ENCODE results near the gene HOXA3.

HOXA3 gene

GRCh38 chr7:27164367-27165088 is 12.1 kb upstream of the HOXA3 start (continued):
- TF ChIP-seq TSHZ2 (CRISPR knock-in tag; IDR thresholded peaks at IDR 0.05) (no peak), ZFP3 (CRISPR knock-in tag; IDR thresholded peaks at IDR 0.05) (no peak), ISL1 (CRISPR knock-in tag; IDR thresholded peaks at IDR 0.05) (no peak), BACH2 (CRISPR knock-in tag; IDR thresholded peaks at IDR 0.05; ENCODE audit: borderline replicate concordance) (no peak), ZNF565 (CRISPR knock-in tag; conservative IDR thresholded peaks at IDR 0.05; ENCODE audit: low read depth) (no peak)

GRCh38 chr7:27164045-27164366 is 11.6 kb upstream of the HOXA3 start:
- TF ChIP-seq CSRNP3 (CRISPR knock-in tag; IDR thresholded peaks at IDR 0.05) (no peak), BACH2 (CRISPR knock-in tag; IDR thresholded peaks at IDR 0.05; ENCODE audit: borderline replicate concordance) (no peak), CREB5 (CRISPR knock-in tag; IDR thresholded peaks at IDR 0.05; ENCODE audit: low read depth) (no peak), GLIS3 (CRISPR knock-in tag; IDR thresholded peaks at IDR 0.05) (no peak), PATZ1 (CRISPR knock-in tag; IDR thresholded peaks at IDR 0.05; ENCODE audit: borderline replicate concordance) (no peak), RARB (CRISPR knock-in tag; IDR thresholded peaks at IDR 0.05) (no peak), PPARA (CRISPR knock-in tag; IDR thresholded peaks at IDR 0.05; ENCODE audit: borderline replicate concordance) (no peak), ZNF8 (CRISPR knock-in tag; IDR thresholded peaks at IDR 0.05) (no peak), ARNTL (CRISPR knock-in tag; IDR thresholded peaks at IDR 0.05; ENCODE audit: borderline replicate concordance, low read depth) (no peak), ZNF565 (CRISPR knock-in tag; conservative IDR thresholded peaks at IDR 0.05; ENCODE audit: low read depth) (no peak), POU6F1 (CRISPR knock-in tag; IDR thresholded peaks at IDR 0.05; ENCODE audit: borderline replicate concordance, low read depth) (no peak), SNAI2 (CRISPR knock-in tag; IDR thresholded peaks at IDR 0.05) (no peak), ZNF70 (CRISPR knock-in tag; IDR thresholded peaks at IDR 0.05) (no peak), ESRRG (CRISPR knock-in tag; IDR thresholded peaks at IDR 0.05) (no peak), TCF4 (CRISPR knock-in tag; IDR thresholded peaks at IDR 0.05; ENCODE audit: borderline replicate concordance) (no peak), TOX (CRISPR knock-in tag; IDR thresholded peaks at IDR 0.05; ENCODE audit: borderline replicate concordance) (no peak), ZFP3 (CRISPR knock-in tag; IDR thresholded peaks at IDR 0.05) (no peak), ISL1 (CRISPR knock-in tag; IDR thresholded peaks at IDR 0.05) (no peak)
- ATAC-seq: no peak

GRCh38 chr7:27163288-27164044 is 11.1 kb upstream of the HOXA3 start:
- ATAC-seq: no peak
- TF ChIP-seq CREB5 (CRISPR knock-in tag; IDR thresholded peaks at IDR 0.05; ENCODE audit: low read depth) (no peak), ZNF565 (CRISPR knock-in tag; conservative IDR thresholded peaks at IDR 0.05; ENCODE audit: low read depth) (no peak), POU6F1 (CRISPR knock-in tag; IDR thresholded peaks at IDR 0.05; ENCODE audit: borderline replicate concordance, low read depth) (no peak), CSDC2 (CRISPR knock-in tag; IDR thresholded peaks at IDR 0.05) (no peak), TSHZ2 (CRISPR knock-in tag; IDR thresholded peaks at IDR 0.05) (no peak), OSR1 (CRISPR knock-in tag; IDR thresholded peaks at IDR 0.05) (no peak)
